ENCODE measurements around the gene ATP2A2. TPM values are rescaled to one million over a fixed set of nuclear protein-coding genes. Genes with fewer than 3 reads are reported as not detected.
"Not testable (repeated sequence)": the region's sequence is repeated elsewhere in the genome, so short reads cannot be mapped to it uniquely, and the experiment has no call there.

ATP2A2 gene
- total RNA-seq, 4 donors from 2014 or later, result 128 to 185 (median 178) TPM

GRCh38 chr12:110339184-110339952 lies 58.3 kb downstream of the ATP2A2 start:
- H3K4me1 ChIP-seq, result peaks cover 0 to 15% (median 7%) of the 10 kb centered on the region in 4 donors
- no peak overlapping the region for H3K4me3 ChIP-seq
- WGBS, 2 donors (ENCODE audit: low coverage in 1 of 2), result 27 to 51% methylated on average over 7 to 8 of the region's 8 CpGs
- peaks cover 0 to 80% (median 42%) of the 10 kb centered on the region in 4 donors for H3K36me3 ChIP-seq
- no peaks in the 10 kb centered on the region for H3K27me3 ChIP-seq
- no peaks in the 10 kb centered on the region for H3K9me3 ChIP-seq
- peak overlapping the region; percentile 23 to 45 (median 32) for H3K27ac ChIP-seq
- intact Hi-C loops (cut with DNase I; ENCODE audit: low total_unique reads) (no loop called here), in situ Hi-C loops (cut with MboI; ENCODE audit: low pct_ligation_motif_present in 1 of 4, low pct_unique_long_range_greater_than_20kb in 1 of 4, low sequenced_read_pairs in 3 of 4) (no loop called here)
- TF ChIP-seq POLR2AphosphoS5 (IDR thresholded peaks at IDR 0.05) (peak in 1 of 3 donors; percentile 22), EP300 (IDR thresholded peaks at IDR 0.05; ENCODE audit: low read depth) (no peak)
- DNase-seq, result no peak

GRCh38 chr12:110340261-110340660 lies 59.2 kb downstream of the ATP2A2 start:
- Histone ChIP-seq H3K4me1 (peaks cover 0 to 15% (median 7%) of the 10 kb centered on the region in 4 donors), H3K36me3 (peaks cover 0 to 80% (median 41%) of the 10 kb centered on the region in 4 donors), H3K27ac (peak overlapping the region in 2 of 4 donors; percentile 33 to 45)
- DNase-seq; H3K9me3 ChIP-seq; H3K27me3 ChIP-seq; intact Hi-C loops (cut with DNase I; ENCODE audit: low total_unique reads); in situ Hi-C loops (cut with MboI; ENCODE audit: low pct_ligation_motif_present in 1 of 4, low pct_unique_long_range_greater_than_20kb in 1 of 4, low sequenced_read_pairs in 3 of 4); H3K4me3 ChIP-seq: not testable (repeated sequence)
- WGBS, 2 donors (ENCODE audit: low coverage in 1 of 2), result 95% methylated on average over 8 of the region's 8 CpGs; no CpG with 5 or more reads in 1 of the 2 donors

DNA sequence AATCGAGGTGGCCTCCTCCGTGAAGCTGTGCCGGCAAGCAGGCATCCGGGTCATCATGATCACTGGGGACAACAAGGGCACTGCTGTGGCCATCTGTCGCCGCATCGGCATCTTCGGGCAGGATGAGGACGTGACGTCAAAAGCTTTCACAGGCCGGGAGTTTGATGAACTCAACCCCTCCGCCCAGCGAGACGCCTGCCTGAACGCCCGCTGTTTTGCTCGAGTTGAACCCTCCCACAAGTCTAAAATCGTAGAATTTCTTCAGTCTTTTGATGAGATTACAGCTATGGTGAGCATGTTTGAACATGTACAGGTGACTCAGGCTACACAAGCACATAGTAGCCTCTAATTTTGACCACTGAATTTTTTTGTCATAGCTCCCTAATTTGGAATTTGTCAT lies 59.7 kb downstream of the ATP2A2 start:
- no peaks in the 10 kb centered on the region for H3K27me3 ChIP-seq
- no peak for TF ChIP-seq POLR2AphosphoS5 (IDR thresholded peaks at IDR 0.05)
- TF ChIP-seq EP300 (IDR thresholded peaks at IDR 0.05; ENCODE audit: low read depth), result no peak
- TF ChIP-seq, protein P1, sequence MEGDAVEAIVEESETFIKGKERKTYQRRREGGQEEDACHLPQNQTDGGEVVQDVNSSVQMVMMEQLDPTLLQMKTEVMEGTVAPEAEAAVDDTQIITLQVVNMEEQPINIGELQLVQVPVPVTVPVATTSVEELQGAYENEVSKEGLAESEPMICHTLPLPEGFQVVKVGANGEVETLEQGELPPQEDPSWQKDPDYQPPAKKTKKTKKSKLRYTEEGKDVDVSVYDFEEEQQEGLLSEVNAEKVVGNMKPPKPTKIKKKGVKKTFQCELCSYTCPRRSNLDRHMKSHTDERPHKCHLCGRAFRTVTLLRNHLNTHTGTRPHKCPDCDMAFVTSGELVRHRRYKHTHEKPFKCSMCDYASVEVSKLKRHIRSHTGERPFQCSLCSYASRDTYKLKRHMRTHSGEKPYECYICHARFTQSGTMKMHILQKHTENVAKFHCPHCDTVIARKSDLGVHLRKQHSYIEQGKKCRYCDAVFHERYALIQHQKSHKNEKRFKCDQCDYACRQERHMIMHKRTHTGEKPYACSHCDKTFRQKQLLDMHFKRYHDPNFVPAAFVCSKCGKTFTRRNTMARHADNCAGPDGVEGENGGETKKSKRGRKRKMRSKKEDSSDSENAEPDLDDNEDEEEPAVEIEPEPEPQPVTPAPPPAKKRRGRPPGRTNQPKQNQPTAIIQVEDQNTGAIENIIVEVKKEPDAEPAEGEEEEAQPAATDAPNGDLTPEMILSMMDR (IDR thresholded peaks at IDR 0.05), result no peak
- no peak for TF ChIP-seq POLR2A (IDR thresholded peaks at IDR 0.05)
- no peak overlapping the region for H3K4me3 ChIP-seq
- no peaks in the 10 kb centered on the region for H3K9me3 ChIP-seq
- H3K36me3 ChIP-seq, result peaks cover 0 to 80% (median 41%) of the 10 kb centered on the region in 4 donors
- peaks cover 0 to 15% (median 7%) of the 10 kb centered on the region in 4 donors for H3K4me1 ChIP-seq
- in situ Hi-C loops (cut with MboI; ENCODE audit: low pct_ligation_motif_present in 1 of 4, low pct_unique_long_range_greater_than_20kb in 1 of 4, low sequenced_read_pairs in 3 of 4) (no loop called here), intact Hi-C loops (cut with DNase I; ENCODE audit: low total_unique reads) (no loop called here)
- DNase-seq, result no peak
- H3K27ac ChIP-seq, result no peak overlapping the region
- 95% methylated on average over 18 of the region's 18 CpGs; no CpG with 5 or more reads in 1 of the 2 donors for WGBS, 2 donors (ENCODE audit: low coverage in 1 of 2)

DNA sequence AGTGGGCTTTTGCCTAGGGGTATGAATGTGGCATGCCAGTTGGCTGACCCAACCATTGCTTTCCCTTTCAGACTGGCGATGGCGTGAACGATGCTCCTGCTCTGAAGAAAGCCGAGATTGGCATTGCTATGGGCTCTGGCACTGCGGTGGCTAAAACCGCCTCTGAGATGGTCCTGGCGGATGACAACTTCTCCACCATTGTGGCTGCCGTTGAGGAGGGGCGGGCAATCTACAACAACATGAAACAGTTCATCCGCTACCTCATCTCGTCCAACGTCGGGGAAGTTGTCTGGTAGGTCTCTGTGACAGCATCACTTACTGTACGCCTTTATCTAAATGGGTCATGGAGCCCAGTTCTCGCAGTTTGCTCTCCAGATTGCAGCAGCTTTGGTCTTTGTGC lies 61.1 kb downstream of the ATP2A2 start:
- no peak overlapping the region for H3K27ac ChIP-seq
- no peak for DNase-seq
- H3K9me3 ChIP-seq, result no peaks in the 10 kb centered on the region
- peaks cover 0 to 15% (median 7%) of the 10 kb centered on the region in 4 donors for H3K4me1 ChIP-seq
- H3K4me3 ChIP-seq, result no peak overlapping the region
- TF ChIP-seq, protein P1 (IDR thresholded peaks at IDR 0.05), result no peak
- TF ChIP-seq EP300 (IDR thresholded peaks at IDR 0.05; ENCODE audit: low read depth) (no peak), POLR2A (IDR thresholded peaks at IDR 0.05) (no peak), POLR2AphosphoS5 (IDR thresholded peaks at IDR 0.05) (no peak)
- intact Hi-C loops (cut with DNase I; ENCODE audit: low total_unique reads) (no loop called here), in situ Hi-C loops (cut with MboI; ENCODE audit: low pct_ligation_motif_present in 1 of 4, low pct_unique_long_range_greater_than_20kb in 1 of 4, low sequenced_read_pairs in 3 of 4) (no loop called here)
- 96% methylated on average over 15 of the region's 15 CpGs; no CpG with 5 or more reads in 1 of the 2 donors for WGBS, 2 donors (ENCODE audit: low coverage in 1 of 2)
- H3K36me3 ChIP-seq, result peaks cover 0 to 77% (median 38%) of the 10 kb centered on the region in 4 donors
- no peaks in the 10 kb centered on the region for H3K27me3 ChIP-seq

GRCh38 chr12:110343114-110343513 lies 62.1 kb downstream of the ATP2A2 start:
- WGBS, 2 donors (ENCODE audit: low coverage in 1 of 2), result 91 to 95% methylated on average over 5 of the region's 5 CpGs
- in situ Hi-C loops (cut with MboI; ENCODE audit: low pct_ligation_motif_present in 1 of 4, low pct_unique_long_range_greater_than_20kb in 1 of 4, low sequenced_read_pairs in 3 of 4), result no loop called here

More at GRCh38 chr12:110343114-110343513, 62.1 kb downstream of the ATP2A2 start:
- Histone ChIP-seq H3K27ac (no peak overlapping the region), H3K4me1 (peaks cover 0 to 13% (median 5%) of the 10 kb centered on the region in 4 donors), H3K36me3 (peaks cover 0 to 84% (median 38%) of the 10 kb centered on the region in 4 donors), H3K27me3 (no peaks in the 10 kb centered on the region), H3K4me3 (no peak overlapping the region), H3K9me3 (no peaks in the 10 kb centered on the region)
- intact Hi-C loops (cut with DNase I; ENCODE audit: low total_unique reads), result no loop called here
- no peak for TF ChIP-seq POLR2A (IDR thresholded peaks at IDR 0.05)
- TF ChIP-seq, protein P1 (IDR thresholded peaks at IDR 0.05), result no peak
- TF ChIP-seq POLR2AphosphoS5 (IDR thresholded peaks at IDR 0.05), result no peak
- TF ChIP-seq EP300 (IDR thresholded peaks at IDR 0.05; ENCODE audit: low read depth), result no peak
- no peak for DNase-seq
